ENCODE results near the gene INPP5D.
"Not testable (repeated sequence)": the region's sequence is repeated elsewhere in the genome, so short reads cannot be mapped to it uniquely, and the experiment has no call there.

INPP5D gene

GRCh38 chr2:233147136-233147828 is 87.1 kb downstream of the INPP5D start:
- DNase-seq = no peak

GRCh38 chr2:233147829-233148167 is 87.7 kb downstream of the INPP5D start:
- no peak for DNase-seq

GRCh38 chr2:233148354-233148753 is 88.2 kb downstream of the INPP5D start:
- no peak for DNase-seq

- no peak for DNase-seq
These were observed 92.4 kb downstream of the INPP5D start for GRCh38 chr2:233152541-233152940.

- DNase-seq = no peak
These were observed 93.1 kb downstream of the INPP5D start for GRCh38 chr2:233153146-233153798.

GRCh38 chr2:233156001-233156400 is 95.9 kb downstream of the INPP5D start:
- DNase-seq = no peak

- DNase-seq = not testable (repeated sequence)
These were observed 96.3 kb downstream of the INPP5D start for GRCh38 chr2:233156461-233156860.

GRCh38 chr2:233161730-233162129 is 101.6 kb downstream of the INPP5D start:
- DNase-seq = no peak

GRCh38 chr2:233162770-233163169 is 102.6 kb downstream of the INPP5D start:
- no peak for DNase-seq

GRCh38 chr2:233163486-233164103 is 103.5 kb downstream of the INPP5D start:
- DNase-seq = peak; percentile 27

GRCh38 chr2:233164128-233164635 is 104.0 kb downstream of the INPP5D start:
- no peak for DNase-seq

- no peak for DNase-seq
These were observed 104.8 kb downstream of the INPP5D start for GRCh38 chr2:233164967-233165366.

GRCh38 chr2:233165543-233165894 is 105.4 kb downstream of the INPP5D start:
- DNase-seq = no peak

GRCh38 chr2:233165895-233166661 is 105.9 kb downstream of the INPP5D start:
- DNase-seq = no peak

- DNase-seq = peak; percentile 4
These were observed 108.3 kb downstream of the INPP5D start for GRCh38 chr2:233168445-233168844.

- no peak for DNase-seq
These were observed 108.8 kb downstream of the INPP5D start for GRCh38 chr2:233168919-233169318.

GRCh38 chr2:233171344-233171743 is 111.2 kb downstream of the INPP5D start:
- no peak for DNase-seq

- no peak for DNase-seq
These were observed 113.0 kb downstream of the INPP5D start for GRCh38 chr2:233173115-233173514.

- DNase-seq = no peak
These were observed 114.0 kb downstream of the INPP5D start for GRCh38 chr2:233174137-233174536.

- DNase-seq = no peak
These were observed 119.1 kb downstream of the INPP5D start for GRCh38 chr2:233178994-233179847.

GRCh38 chr2:233179848-233180366 is 119.8 kb downstream of the INPP5D start:
- no peak for DNase-seq

GRCh38 chr2:233183869-233184418 is 123.8 kb downstream of the INPP5D start:
- DNase-seq = no peak
